Heart left ventricle (tissue), 16 donors: ENCODE data around the gene ZSCAN5A. TPM values are rescaled to one million over a fixed set of nuclear protein-coding genes. Genes with fewer than 3 reads are reported as not detected.

Experiments used
- ATAC-seq, 4 donors: fragments of 200-7000 bp; cut with Tn5 transposase; one replicate each; pipeline ENCODE4 v1.9.1; 2020 to 2022; ENCODE audit warnings: moderate library complexity in 4 of 4, mild to moderate bottlenecking in 3 of 4, moderate number of reproducible peaks in 1 of 4
- DNase-seq, 5 donors: peaks; one replicate each; pipeline ENCODE4 v3.0.0-alpha.2; 2020
- H3K27ac ChIP-seq, 12 donors: fragments of 200-600 bp; sonication (generic) in 4 of 12; one replicate each; pipeline versions ENCODE4 v1.5.0 to v1.8.0; 2016 to 2022; ENCODE audit warnings: mild to moderate bottlenecking in 2 of 12
- H3K27me3 ChIP-seq, 9 donors: fragments of 200-600 bp; sonication (generic) in 2 of 9; one replicate each; pipeline versions ENCODE4 v1.5.1 to v1.8.0; 2016 to 2022; ENCODE audit warnings: mild to moderate bottlenecking in 3 of 9
- H3K36me3 ChIP-seq, 9 donors: fragments of 200-600 bp; sonication (generic) in 2 of 9; one replicate each; pipeline versions ENCODE4 v1.5.0 to v1.8.0; 2018 to 2022; ENCODE audit warnings: mild to moderate bottlenecking in 2 of 9
- H3K4me1 ChIP-seq, 12 donors: fragments of 200-600 bp; sonication (generic) in 4 of 12; one replicate each; pipeline versions ENCODE4 v1.5.0 to v1.8.0; 2016 to 2022; ENCODE audit warnings: mild to moderate bottlenecking in 3 of 12
- H3K4me3 ChIP-seq, 12 donors: fragments of 200-600 bp; sonication (generic) in 4 of 12; one replicate each; pipeline versions ENCODE4 v1.5.0 to v1.8.0; 2017 to 2022; ENCODE audit warnings: mild to moderate bottlenecking in 9 of 12, moderate library complexity in 4 of 12
- H3K9me3 ChIP-seq, 12 donors: fragments of 200-600 bp; sonication (generic) in 4 of 12; one replicate each; pipeline versions ENCODE4 v1.5.0 to v1.8.0; 2016 to 2022; ENCODE audit warnings: mild to moderate bottlenecking in 1 of 12
- POLR2A ChIP-seq, 2 donors: fragments of 450-650 bp; IDR thresholded peaks; one replicate each; pipeline ENCODE4 v1.6.1; 2017; ENCODE audit warnings: antibody characterized with exemption in 2 of 2, mild to moderate bottlenecking in 2 of 2, moderate library complexity in 2 of 2
- WGBS, 4 donors: extraction: QIAGEN DNeasy Blood & Tissue Kit in 2 of 4; methylation state at CpG; one replicate each; pipeline versions ENCODE4 v1.1.5 to v1.1.7; 2013 to 2018; 5-methylcytosine and 5-hydroxymethylcytosine counted together
- intact Hi-C, 10 donors: fragments of 100-400 bp; cut with DNase I; formaldehyde crosslinking; loops; one replicate each; pipeline versions ENCODE4 v1.11.1 to v1.14.2; 2022
- polyA plus RNA-seq, 2 donors: library from polyadenylated mRNA; stranded (reverse); fragments of 200-250 nt; gene quantifications; one replicate each; pipeline ENCODE4 v1.2.3, GENCODE V29; 2013
- total RNA-seq, 9 donors: library from RNA; depleted of rRNA in 2 of 9; stranded (reverse); fragments of >200 nt in 2 of 9; fragmentation: NEBNext Ultra II Directional in 3 of 9; extraction: Animal tissue kit (Norgen Biotek cat#: 25700) in 3 of 9; gene quantifications; one replicate each; pipeline versions ENCODE4 v1.1.0 to v1.2.4, GENCODE V29; 2016 to 2023
- TF ChIP-seq, protein P1 (sequence below), 12 donors: fragments of 200-600 bp; sonication (generic) in 4 of 12; IDR thresholded peaks; one replicate each; pipeline versions ENCODE4 v1.5.0 to v1.8.0; 2018 to 2022; ENCODE audit warnings: antibody characterized with exemption in 12 of 12, mild to moderate bottlenecking in 5 of 12
- donor health status: ischemic (EF 13 %, LVEDD 7.1; RV severe dilation, severe dysfunction).
- donor health status: healthy with polysubstance abuse.
- donor health status: DM: no; HTN: yes; CAD: no.
- donor health status: DM: no; HTN: no; CAD: no.
- donor health status: ischemic (EF 25% LVEDD 6.9; RV normal size, moderate dysfunction).
- donor health status: ischemic (EF 25% LVEDD 5.7; RV mildly dilated, moderate dysfunction).
- donor health status: healthy.
- donor health status: DM: yes; HTN: yes; CAD: no.
- donor health status: ischemic (EF 35%, LVEDD 5.7; RV mildly dilated, moderate dysfunction).
- donor health status: nonischemic (EF 11% LVEDD 7.7; RV severe dilation, severe dysfunction).
- donor health status: DM: yes; HTN: yes; CAD: no.
- donor health status: PGD.
- donor health status: ischemic (EF 29% LVEDD 5.4; RV normal size, mild dysfunction).
- donor health status: nonischemic (EF 23%, LVEDD 6.1; RV moderate dilation, normal function).

Gene ZSCAN5A
- total and polyA plus RNA-seq, 11 donors, result 3.3 to 26.6 (median 17.7) TPM

DNA sequence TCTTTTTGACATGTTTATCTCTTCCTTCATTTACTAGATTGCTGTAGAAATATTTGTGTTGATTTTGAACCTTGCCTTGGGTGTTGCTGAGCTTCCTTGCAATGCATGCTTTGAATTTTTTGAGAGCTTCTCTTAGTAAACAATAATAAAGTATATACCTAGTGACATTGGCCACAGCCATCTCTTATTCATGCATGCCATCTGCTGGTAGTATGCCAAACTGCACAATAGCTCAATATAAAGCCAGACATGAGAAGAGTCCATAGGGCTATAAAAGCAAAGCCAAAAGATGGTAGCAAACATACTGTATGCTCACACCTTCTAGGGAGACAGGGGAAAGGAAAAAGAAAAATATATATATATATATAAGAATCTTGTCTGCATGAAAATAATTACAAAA, 18.9 kb upstream of the ZSCAN5A start:
- H3K4me1 ChIP-seq, result no peaks in the 10 kb centered on the region
- TF ChIP-seq, protein P1, sequence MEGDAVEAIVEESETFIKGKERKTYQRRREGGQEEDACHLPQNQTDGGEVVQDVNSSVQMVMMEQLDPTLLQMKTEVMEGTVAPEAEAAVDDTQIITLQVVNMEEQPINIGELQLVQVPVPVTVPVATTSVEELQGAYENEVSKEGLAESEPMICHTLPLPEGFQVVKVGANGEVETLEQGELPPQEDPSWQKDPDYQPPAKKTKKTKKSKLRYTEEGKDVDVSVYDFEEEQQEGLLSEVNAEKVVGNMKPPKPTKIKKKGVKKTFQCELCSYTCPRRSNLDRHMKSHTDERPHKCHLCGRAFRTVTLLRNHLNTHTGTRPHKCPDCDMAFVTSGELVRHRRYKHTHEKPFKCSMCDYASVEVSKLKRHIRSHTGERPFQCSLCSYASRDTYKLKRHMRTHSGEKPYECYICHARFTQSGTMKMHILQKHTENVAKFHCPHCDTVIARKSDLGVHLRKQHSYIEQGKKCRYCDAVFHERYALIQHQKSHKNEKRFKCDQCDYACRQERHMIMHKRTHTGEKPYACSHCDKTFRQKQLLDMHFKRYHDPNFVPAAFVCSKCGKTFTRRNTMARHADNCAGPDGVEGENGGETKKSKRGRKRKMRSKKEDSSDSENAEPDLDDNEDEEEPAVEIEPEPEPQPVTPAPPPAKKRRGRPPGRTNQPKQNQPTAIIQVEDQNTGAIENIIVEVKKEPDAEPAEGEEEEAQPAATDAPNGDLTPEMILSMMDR (IDR thresholded peaks at IDR 0.05), result peak; percentile 36 to 70 (median 60)
- TF ChIP-seq POLR2A (IDR thresholded peaks at IDR 0.05), result no peak
- DNase-seq, result peak in 1 of 5 donors; percentile 24
- H3K4me3 ChIP-seq, result no peak overlapping the region
- ATAC-seq, result peak in 2 of 4 donors; percentile 60 to 69
- intact Hi-C loops, result loop anchor here (5.0 to 10.0 kb wide), 6 partner anchors 76 to 259 kb away; partner anchors contain the start of gene GALP (in 1 of the 10)
- H3K36me3 ChIP-seq, result no peaks in the 10 kb centered on the region
- H3K9me3 ChIP-seq, result peaks cover 0 to 24% (median 5%) of the 10 kb centered on the region in 12 donors
- no peaks in the 10 kb centered on the region for H3K27me3 ChIP-seq
- no peak overlapping the region for H3K27ac ChIP-seq

DNA sequence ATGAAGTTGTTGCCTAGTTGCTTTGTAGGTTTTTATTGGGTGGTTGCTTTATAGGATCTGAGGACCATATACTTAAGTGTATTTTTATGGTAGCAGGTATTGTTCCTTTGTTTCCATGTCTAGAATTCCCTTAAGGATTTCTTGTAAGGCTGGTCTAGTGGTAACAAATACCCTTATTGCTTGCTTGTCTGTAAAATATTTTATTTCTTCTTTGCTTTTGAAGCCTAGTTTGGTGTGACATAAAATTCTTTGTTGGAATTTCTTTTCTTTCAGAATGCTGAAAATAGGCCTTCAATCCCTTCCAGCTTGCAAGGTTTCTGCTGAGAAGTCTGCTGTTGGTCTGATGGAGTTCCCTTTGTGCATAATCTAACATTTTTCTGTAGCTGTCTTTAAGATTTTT, 18.1 kb upstream of the ZSCAN5A start:
- peaks cover 0 to 24% (median 5%) of the 10 kb centered on the region in 12 donors for H3K9me3 ChIP-seq
- intact Hi-C loops, result loop anchor here (5.0 to 10.0 kb wide), 6 partner anchors 75 to 258 kb away; partner anchors contain the start of gene GALP (in 1 of the 10)
- H3K4me3 ChIP-seq, result no peak overlapping the region
- no peaks in the 10 kb centered on the region for H3K4me1 ChIP-seq
- H3K27me3 ChIP-seq, result no peaks in the 10 kb centered on the region
- ATAC-seq, result no peak
- no peak overlapping the region for H3K27ac ChIP-seq
- DNase-seq, result no peak
- no peaks in the 10 kb centered on the region for H3K36me3 ChIP-seq
- TF ChIP-seq, protein P1 (IDR thresholded peaks at IDR 0.05), result no peak
- no peak for TF ChIP-seq POLR2A (IDR thresholded peaks at IDR 0.05)

DNA sequence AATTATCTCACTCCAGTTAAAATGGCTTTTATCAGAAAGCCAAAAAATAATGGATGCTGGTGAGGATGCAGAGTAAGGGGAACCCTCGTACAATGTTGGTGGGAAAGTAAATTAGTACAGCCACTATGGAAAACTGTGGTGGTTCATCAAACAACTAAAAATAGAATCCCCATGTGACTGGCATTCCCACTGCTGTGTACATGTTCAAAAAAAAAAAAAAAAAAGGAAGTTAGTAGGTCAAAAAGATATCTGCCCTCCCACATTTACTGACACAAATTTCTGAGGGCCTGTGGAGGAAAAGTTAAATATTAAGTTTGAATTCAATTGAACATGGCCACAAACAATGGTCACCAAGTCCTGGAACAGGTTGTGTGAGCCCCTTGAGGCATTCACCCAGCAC, 9.8 kb upstream of the ZSCAN5A start:
- DNase-seq (no peak), ATAC-seq (peak in 1 of 4 donors; percentile 64)
- WGBS, 4 donors, result 36 to 47% (median 39%) methylated on average over 1 of the region's 1 CpG
- Histone ChIP-seq H3K27me3 (no peaks in the 10 kb centered on the region), H3K36me3 (no peaks in the 10 kb centered on the region), H3K9me3 (no peaks in the 10 kb centered on the region), H3K4me1 (peaks cover 0 to 43% (median 10%) of the 10 kb centered on the region in 12 donors), H3K4me3 (no peak overlapping the region), H3K27ac (peak overlapping the region in 1 of 12 donors; percentile 64)
- no peak for TF ChIP-seq POLR2A (IDR thresholded peaks at IDR 0.05)
- TF ChIP-seq, protein P1 (IDR thresholded peaks at IDR 0.05), result no peak
- intact Hi-C loops, result no loop called here

DNA sequence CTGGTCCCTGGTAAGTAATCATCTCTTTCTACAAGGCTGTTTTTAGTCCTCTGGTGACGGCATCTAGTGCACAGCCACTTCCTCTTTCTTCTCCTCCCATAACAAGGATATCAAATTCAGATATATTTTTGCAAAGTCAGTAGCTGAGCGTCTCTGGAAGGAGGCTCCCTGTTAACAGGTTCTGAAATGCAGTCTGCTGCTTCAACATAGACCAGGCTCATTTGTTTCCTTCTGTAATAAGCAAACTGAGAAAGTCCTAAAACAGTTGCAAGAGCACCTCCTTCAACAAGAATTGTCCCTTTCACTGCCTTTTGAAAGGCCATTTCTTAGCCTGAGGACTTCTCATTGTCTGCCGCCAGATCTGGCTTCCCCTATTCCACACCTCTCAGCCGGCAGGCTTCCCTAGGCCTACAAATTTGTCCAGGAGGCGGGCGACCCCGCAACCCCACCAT, 7.4 kb upstream of the ZSCAN5A start:
- intact Hi-C loops, result no loop called here
- Histone ChIP-seq H3K27ac (peak overlapping the region in 6 of 12 donors; percentile 34 to 87 (median 48)), H3K9me3 (no peaks in the 10 kb centered on the region), H3K4me3 (no peak overlapping the region), H3K27me3 (no peaks in the 10 kb centered on the region), H3K36me3 (no peaks in the 10 kb centered on the region), H3K4me1 (peaks cover 0 to 56% (median 10%) of the 10 kb centered on the region in 12 donors)
- peak in 2 of 4 donors; percentile 26 to 29 for ATAC-seq
- WGBS, 4 donors, result 52 to 63% (median 61%) methylated on average over 7 of the region's 7 CpGs
- TF ChIP-seq, protein P1 (IDR thresholded peaks at IDR 0.05), result no peak
- no peak for TF ChIP-seq POLR2A (IDR thresholded peaks at IDR 0.05)
- DNase-seq, result no peak
